ENCODE results near the gene ERLEC1.
"Not testable (repeated sequence)": the region's sequence is repeated elsewhere in the genome, so short reads cannot be mapped to it uniquely, and the experiment has no call there.

ERLEC1 gene

GRCh38 chr2:53750041-53750768 lies 36.6 kb upstream of the ERLEC1 start:
- TF ChIP-seq, protein P1, sequence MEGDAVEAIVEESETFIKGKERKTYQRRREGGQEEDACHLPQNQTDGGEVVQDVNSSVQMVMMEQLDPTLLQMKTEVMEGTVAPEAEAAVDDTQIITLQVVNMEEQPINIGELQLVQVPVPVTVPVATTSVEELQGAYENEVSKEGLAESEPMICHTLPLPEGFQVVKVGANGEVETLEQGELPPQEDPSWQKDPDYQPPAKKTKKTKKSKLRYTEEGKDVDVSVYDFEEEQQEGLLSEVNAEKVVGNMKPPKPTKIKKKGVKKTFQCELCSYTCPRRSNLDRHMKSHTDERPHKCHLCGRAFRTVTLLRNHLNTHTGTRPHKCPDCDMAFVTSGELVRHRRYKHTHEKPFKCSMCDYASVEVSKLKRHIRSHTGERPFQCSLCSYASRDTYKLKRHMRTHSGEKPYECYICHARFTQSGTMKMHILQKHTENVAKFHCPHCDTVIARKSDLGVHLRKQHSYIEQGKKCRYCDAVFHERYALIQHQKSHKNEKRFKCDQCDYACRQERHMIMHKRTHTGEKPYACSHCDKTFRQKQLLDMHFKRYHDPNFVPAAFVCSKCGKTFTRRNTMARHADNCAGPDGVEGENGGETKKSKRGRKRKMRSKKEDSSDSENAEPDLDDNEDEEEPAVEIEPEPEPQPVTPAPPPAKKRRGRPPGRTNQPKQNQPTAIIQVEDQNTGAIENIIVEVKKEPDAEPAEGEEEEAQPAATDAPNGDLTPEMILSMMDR (IDR thresholded peaks at IDR 0.05; ENCODE audit: low read depth, low read length, missing control alignments): no peak
- Histone ChIP-seq H3K27me3 (replicated peaks) (no peaks in the 10 kb centered on the region), H3K36me3 (replicated peaks) (no peaks in the 10 kb centered on the region), H3K27ac (no peak overlapping the region), H3K4me3 (ENCODE audit: low read depth, low read length) (no peak overlapping the region)
- no peak for DNase-seq
- in situ Hi-C loops (cut with HindIII; ENCODE audit: low pct_ligation_motif_present, low sequenced_read_pairs): no loop called here

DNA sequence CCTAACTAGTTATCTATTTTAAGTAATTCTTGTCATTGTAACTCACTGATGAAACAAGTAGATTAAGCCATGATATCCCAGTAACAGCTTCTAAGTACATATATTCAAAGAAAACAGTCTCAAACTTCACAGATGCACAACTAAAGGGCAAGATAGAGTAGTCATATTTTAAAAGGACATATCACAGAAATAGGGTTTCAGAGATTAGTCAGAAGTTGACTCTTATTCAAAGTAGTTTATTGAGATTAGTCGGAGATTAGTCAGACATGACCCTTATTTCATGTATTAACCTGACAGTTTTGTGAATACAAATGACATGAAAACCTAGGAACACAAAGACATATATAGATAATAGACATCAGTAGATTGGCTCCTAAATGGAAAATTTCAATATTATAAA lies 35.1 kb upstream of the ERLEC1 start:
- no peak overlapping the region for H3K4me3 ChIP-seq (ENCODE audit: low read depth, low read length)
- H3K27ac ChIP-seq: no peak overlapping the region
- no peak for DNase-seq
- no peaks in the 10 kb centered on the region for H3K27me3 ChIP-seq (replicated peaks)
- H3K36me3 ChIP-seq (replicated peaks): peaks cover 3% of the 10 kb centered on the region
- TF ChIP-seq, protein P1 (IDR thresholded peaks at IDR 0.05; ENCODE audit: low read depth, low read length, missing control alignments): no peak
- in situ Hi-C loops (cut with HindIII; ENCODE audit: low pct_ligation_motif_present, low sequenced_read_pairs): no loop called here

DNA sequence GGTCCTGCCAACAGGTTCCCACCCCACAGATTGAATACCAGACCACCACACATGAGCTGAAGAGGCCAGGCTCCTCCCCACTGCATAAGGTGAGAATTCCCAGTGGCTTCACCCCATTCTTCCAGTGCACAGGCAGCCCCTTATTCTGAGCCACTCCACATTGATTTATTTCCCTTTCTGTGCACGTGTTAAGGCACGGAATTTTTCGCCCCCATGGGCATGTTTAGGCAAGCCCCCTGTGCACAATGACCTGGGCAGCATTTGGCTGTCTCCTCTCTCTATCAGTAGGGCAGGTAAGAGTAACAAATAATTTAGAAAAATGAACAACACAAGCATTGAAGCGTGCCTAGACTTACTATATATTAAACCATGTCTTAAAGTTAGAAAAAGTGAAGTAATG lies 34.5 kb upstream of the ERLEC1 start:
- Histone ChIP-seq H3K27ac (no peak overlapping the region), H3K4me3 (ENCODE audit: low read depth, low read length) (no peak overlapping the region)
- in situ Hi-C loops (cut with HindIII; ENCODE audit: low pct_ligation_motif_present, low sequenced_read_pairs): no loop called here

DNA sequence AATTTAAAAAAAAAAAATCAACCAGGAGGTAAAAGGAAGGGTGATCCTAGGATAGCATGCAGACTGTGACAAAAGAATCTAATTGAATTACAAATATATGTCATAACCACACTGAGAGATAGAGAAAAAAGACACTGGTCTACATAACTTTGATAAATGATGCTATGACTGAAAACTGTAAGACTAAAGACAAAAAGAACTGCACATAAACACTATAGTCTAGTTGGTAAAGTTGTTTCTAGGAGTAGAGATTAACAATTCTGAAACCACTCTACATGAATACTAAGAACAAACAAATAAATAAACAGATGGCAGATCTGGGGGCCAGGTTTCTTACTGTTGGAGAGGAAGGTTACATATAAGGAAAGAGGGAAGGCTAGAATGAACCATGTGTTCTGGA lies 33.8 kb upstream of the ERLEC1 start:
- Histone ChIP-seq H3K27me3 (replicated peaks) (no peaks in the 10 kb centered on the region), H3K4me3 (ENCODE audit: low read depth, low read length) (no peak overlapping the region), H3K36me3 (replicated peaks) (peaks cover 3% of the 10 kb centered on the region), H3K27ac (no peak overlapping the region)
- DNase-seq: no peak
- TF ChIP-seq, protein P1 (IDR thresholded peaks at IDR 0.05; ENCODE audit: low read depth, low read length, missing control alignments): no peak
- in situ Hi-C loops (cut with HindIII; ENCODE audit: low pct_ligation_motif_present, low sequenced_read_pairs): no loop called here

More for the DNA sequence above, 34.5 kb upstream of the ERLEC1 start:
- TF ChIP-seq, protein P1 (IDR thresholded peaks at IDR 0.05; ENCODE audit: low read depth, low read length, missing control alignments): no peak
- DNase-seq: no peak
- Histone ChIP-seq H3K36me3 (replicated peaks) (peaks cover 3% of the 10 kb centered on the region), H3K27me3 (replicated peaks) (no peaks in the 10 kb centered on the region)

DNA sequence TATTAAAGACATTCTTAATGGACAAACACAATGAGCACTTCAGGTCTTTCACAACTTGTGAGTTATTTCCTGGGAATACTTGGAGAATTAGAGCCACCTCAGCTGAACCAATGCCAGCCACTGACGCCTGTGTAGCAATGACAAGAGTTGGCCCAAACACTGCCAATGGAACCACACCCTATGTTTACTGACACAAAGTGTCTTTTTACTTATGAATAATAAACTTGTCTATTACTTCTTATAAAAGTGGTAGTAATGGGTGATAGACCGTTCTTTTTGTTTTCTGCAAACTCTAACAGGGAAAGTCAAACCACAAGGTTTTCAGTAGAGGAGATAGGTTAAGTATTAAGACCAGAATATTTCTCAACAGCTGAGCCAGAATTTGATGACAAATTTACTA lies 31.7 kb upstream of the ERLEC1 start:
- DNase-seq: no peak
- Histone ChIP-seq H3K4me3 (ENCODE audit: low read depth, low read length) (no peak overlapping the region), H3K36me3 (replicated peaks) (peaks cover 3% of the 10 kb centered on the region), H3K27me3 (replicated peaks) (no peaks in the 10 kb centered on the region), H3K27ac (no peak overlapping the region)
- in situ Hi-C loops (cut with HindIII; ENCODE audit: low pct_ligation_motif_present, low sequenced_read_pairs): no loop called here
- TF ChIP-seq, protein P1 (IDR thresholded peaks at IDR 0.05; ENCODE audit: low read depth, low read length, missing control alignments): no peak

DNA sequence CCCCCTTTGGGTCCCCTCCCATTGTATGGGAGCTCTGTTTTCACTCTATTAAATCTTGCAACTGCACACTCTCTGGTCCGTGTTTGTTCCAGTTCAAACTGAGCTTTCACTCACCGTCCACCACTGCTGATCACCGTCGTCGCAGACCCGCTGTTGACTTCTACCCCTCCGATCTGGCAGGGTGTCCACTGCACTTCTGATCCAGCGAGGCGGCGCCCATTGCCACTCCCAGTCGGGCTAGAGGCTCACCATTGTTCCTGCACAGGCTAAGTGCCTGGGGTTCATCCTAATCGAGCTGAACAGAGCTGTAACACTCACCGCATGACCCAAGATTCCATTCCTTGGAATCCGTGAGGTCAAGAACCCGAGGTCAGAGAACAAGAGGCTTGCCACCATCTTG lies 30.2 kb upstream of the ERLEC1 start:
- DNase-seq: no peak
- Histone ChIP-seq H3K27me3 (replicated peaks) (no peaks in the 10 kb centered on the region), H3K27ac (no peak overlapping the region), H3K36me3 (replicated peaks) (peaks cover 3% of the 10 kb centered on the region), H3K4me3 (ENCODE audit: low read depth, low read length) (no peak overlapping the region)
- TF ChIP-seq, protein P1 (IDR thresholded peaks at IDR 0.05; ENCODE audit: low read depth, low read length, missing control alignments): no peak
- in situ Hi-C loops (cut with HindIII; ENCODE audit: low pct_ligation_motif_present, low sequenced_read_pairs): no loop called here

GRCh38 chr2:53757206-53757605 lies 29.6 kb upstream of the ERLEC1 start:
- H3K27me3 ChIP-seq (replicated peaks); in situ Hi-C loops (cut with HindIII; ENCODE audit: low pct_ligation_motif_present, low sequenced_read_pairs); DNase-seq; H3K36me3 ChIP-seq (replicated peaks); H3K4me3 ChIP-seq (ENCODE audit: low read depth, low read length); H3K27ac ChIP-seq: not testable (repeated sequence)
